GM18499 (cell line): ENCODE measurements around the gene CNFN.

Experiments used
- ATAC-seq: cut with Tn5 transposase; IDR thresholded peaks from one replicate; pipeline ENCODE4 v1.9.1; 2021; ENCODE audit warnings: moderate number of reproducible peaks; ENCODE audit not compliant: insufficient read depth, unreplicated experiment

CNFN gene

DNA sequence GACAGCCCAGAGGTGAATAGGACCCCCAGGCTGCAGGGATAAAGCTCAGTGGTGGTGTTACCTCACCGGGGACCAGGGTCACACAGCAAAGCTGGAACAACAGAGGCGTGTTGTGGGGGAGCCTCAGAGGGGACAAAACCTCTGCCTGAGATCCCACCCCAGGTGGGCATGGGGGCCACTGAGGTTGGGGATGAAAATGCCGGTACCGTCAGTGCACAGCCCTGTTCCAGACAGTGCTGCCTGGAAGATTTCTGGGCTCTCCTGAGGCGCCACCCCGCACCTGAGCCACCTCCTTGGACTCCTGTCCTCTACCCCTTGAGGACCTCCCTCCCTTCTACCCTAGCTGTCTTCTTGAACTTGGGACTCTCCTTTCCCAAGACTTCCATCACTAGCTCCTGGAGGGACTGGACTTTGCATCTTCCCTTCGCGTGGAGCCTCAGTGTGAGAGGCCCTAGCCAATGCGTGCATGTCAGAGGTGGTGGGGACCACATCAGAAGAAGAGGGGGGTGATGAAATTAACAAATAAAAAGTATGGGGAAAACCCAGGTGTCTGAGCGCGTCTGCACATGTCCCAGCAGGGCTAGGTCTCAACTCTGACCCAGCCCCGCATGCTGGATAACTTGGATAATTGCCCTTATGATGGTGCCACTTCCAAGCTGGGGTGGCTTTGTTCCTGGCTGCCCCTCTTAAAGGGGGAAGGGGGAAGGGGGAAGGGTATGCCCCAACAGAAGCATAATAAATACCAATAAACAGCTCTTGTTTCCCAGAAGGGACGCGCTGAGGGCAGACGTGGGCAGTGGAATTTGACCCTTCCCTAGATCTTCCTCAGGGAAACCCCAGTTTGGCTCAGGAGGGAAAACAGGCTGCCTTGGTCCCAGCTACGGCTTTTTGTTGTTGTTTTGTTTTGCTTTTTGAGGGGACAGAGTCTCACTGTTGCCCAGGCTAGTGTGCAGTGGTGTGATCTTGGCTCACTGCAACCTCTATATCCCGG is 11.6 kb downstream of the CNFN start:
- no peak for ATAC-seq

DNA sequence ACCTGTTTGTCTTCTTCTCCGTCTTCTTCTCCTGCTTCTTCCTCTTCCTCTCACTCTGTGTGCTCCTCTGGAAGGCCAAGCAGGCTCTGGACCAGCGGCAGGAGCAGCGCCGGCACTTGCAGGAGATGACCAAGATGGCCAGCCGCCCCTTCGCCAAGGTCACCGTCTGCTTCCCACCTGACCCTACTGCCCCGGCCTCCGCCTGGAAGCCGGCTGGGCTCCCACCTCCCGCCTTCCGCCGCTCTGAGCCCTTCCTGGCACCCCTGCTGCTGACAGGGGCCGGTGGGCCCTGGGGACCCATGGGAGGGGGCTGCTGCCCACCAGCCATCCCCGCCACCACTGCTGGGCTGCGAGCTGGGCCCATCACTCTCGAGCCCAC is 13.9 kb downstream of the CNFN start:
- no peak for ATAC-seq

DNA sequence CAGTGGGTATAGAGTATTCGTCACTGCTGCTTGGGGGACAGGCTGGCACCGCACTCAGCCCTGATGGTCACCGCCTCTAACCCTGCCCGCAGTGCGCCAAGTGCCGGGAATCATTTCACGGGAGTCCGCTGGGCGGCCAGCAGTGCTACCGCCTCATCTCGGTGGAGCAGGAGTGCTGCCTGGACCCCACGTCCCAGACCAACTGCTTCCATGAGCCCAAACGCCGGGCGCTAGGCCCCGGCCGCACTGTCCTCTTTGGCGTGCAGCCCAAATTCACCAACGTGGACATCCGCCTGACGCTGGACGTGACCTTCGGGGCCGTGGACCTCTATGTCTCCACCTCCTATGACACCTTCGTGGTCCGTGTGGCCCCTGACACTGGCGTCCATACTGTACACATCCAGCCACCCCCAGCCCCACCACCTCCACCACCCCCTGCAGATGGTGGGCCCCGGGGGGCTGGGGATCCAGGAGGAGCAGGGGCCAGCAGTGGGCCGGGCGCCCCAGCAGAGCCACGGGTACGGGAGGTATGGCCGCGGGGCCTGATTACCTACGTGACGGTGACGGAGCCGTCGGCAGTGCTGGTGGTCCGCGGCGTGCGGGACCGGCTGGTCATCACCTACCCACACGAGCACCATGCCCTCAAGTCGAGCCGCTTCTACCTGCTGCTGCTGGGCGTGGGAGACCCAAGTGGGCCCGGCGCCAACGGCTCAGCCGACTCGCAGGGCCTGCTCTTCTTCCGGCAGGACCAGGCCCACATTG is 14.5 kb downstream of the CNFN start:
- ATAC-seq: no peak

DNA sequence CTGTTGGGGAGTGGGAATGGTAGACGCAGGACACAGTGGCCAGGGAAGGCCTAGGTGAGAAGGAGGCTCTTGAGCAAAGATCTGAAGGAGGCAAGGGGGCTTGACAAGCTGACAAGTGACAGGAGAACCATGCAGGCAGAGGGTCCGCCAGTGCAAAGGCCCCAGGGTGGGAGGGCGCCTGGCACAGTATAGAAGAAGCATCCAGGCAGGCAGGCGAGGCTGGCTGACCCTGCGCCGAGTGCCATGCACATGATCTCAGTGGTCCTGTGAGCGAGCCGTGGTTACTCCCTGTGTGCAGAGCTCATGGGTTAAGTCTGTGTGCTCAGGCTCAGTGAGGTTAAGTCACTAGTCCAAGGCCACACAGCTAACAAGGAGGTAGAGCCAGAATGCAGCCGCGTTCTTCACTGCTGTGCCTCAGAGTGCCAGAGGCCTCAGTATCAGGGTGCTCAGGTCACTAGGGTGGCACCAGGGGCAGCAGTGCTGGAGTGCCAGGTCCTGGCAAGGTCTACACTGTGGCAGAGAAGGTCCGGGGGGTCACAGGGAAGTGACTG is 15.2 kb downstream of the CNFN start:
- no peak for ATAC-seq

DNA sequence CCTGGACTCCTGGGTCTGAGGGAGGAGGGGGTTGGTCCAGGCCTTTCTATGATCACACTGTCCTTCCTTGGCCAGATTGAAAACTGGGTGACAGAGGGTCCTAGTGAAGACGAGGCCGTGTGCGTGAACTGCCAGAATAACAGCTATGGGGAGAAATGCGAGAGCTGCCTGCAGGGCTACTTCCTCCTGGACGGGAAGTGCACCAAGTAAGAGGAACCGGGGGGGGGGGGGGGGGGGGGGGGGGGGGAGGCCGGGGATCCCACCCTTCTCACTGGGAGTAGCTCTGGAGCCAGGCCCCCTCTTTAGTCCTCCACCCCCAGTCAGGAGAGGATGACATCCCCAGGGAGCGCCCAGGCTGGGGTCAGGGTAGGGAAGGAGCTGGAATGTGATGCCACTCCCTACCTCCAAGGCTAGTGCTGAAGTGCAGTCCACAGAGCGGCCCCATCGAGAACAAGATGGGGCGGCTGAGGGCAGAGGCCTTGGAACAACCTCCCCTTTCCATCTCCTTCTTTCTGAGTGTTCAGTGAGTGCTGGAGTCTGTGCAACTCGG is 19.4 kb downstream of the CNFN start:
- ATAC-seq: no peak

DNA sequence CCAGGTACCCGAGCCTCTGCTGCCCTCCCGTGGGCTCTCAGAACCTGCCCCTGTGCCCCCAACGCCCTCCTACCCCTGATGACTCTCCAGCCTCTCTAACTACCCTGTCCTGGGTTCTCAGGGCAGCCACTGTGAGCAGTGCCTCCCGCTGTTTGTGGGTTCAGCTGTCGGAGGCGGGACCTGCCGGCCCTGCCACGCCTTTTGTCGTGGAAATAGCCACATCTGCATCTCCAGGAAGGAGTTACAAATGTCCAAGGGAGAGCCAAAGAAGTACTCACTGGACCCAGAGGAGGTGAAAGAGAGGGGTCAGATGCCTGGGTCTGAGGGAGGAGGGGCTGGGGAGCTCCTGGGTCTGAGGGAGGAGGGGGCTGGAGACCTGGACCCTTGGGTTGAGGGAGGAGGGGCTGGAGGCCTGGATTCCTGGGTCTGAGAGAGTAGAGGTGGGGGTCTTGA is 20.0 kb downstream of the CNFN start:
- no peak for ATAC-seq

DNA sequence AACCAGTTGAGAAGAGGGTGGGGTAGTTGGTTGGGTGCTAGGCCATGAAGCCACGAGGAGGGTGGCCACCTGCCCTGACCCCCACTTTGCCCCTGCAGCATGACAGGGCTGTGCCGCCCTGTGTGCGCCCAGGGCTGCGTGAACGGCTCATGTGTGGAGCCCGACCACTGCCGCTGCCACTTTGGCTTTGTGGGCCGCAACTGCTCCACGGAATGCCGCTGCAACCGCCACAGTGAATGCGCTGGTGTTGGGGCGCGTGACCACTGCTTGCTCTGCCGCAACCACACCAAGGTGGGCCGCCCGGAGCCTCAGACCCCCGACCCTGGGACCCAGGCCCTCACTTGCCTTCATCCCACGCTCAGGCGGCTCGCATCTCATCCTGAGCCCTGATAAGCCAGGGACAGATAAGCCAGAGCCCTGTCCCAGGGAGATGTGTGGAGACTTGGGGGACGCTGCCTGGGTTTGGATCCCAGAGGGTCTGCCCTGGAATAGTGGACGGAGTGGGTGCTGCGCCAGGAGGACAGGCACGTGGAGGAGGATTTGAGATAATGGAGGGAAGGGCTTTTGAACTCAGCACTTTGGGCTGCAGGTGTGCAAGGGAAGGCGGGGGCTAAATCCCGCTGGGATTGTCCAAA is 20.5 kb downstream of the CNFN start:
- ATAC-seq: no peak

DNA sequence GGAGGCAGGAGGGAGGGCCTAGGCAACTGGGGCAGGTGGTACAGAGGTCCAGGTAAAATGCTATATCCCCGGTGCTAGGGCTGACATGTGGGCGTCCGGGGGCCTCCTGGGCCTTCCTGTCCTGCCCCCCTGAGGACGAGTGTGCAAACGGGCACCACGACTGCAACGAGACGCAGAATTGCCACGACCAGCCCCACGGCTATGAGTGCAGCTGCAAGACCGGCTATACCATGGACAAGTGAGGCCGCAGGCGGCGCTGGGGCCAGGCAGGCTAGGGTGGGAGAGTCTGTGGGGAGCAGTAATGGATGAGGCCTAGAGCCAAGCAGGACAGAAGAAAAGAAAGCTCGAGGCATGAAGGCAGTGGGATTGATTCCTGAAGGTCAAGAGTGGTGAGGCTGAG is 21.3 kb downstream of the CNFN start:
- no peak for ATAC-seq

DNA sequence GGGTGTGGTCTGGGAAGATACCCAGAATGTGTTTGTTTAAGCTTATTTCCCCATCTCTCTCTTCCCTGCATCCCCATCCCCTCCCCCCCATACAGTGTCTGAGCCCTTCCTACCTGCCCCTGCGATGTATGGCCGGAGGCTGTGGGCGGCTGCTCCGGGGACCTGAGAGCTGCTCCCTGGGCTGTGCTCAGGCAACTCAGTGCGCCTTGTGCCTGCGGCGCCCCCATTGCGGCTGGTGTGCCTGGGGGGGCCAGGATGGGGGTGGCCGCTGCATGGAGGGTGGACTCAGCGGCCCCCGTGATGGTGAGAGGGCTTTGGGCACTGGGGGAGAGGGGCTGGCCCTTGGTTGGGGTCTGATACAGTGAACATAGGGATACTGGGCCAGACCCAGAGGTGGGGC is 21.7 kb downstream of the CNFN start:
- ATAC-seq: no peak

DNA sequence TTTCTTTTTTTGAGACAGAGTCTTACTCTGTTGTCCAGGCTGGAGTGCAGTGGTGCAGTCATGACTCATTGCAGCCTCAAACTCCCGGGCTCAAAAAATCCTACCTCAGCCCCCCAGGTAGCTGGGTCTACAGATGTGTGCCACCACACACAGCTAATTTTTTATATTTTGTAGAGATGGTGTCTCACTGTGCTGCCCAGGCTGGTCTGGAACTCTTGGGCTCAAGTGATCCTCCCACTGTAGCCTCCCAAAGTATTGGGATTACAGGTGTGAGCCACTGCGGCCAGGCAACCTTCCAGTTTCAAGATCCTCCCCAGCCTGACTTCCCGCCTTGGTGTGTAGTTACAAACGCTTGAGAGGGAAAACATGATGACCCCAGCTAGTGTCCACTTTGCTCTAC is 22.2 kb downstream of the CNFN start:
- ATAC-seq: no peak

DNA sequence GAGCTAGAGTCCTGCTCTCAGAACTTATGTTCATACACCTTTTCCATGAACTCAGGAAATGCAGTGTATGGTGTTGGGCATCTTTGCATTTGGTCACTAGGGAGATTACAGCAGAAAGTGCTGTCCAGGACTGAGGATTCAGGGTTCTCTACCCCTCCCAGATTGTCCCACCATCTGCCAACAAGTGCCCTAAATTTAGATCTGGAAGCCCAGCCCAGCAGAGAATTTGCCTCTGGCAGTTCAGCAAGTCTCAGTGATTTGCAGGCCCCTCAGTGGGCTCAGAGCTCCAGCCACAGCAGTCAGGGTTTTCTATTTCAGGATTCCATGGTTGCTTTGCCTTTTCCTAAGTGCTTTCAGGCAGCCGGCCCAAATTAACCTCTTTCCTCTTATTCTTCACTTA is 23.4 kb downstream of the CNFN start:
- no peak for ATAC-seq

DNA sequence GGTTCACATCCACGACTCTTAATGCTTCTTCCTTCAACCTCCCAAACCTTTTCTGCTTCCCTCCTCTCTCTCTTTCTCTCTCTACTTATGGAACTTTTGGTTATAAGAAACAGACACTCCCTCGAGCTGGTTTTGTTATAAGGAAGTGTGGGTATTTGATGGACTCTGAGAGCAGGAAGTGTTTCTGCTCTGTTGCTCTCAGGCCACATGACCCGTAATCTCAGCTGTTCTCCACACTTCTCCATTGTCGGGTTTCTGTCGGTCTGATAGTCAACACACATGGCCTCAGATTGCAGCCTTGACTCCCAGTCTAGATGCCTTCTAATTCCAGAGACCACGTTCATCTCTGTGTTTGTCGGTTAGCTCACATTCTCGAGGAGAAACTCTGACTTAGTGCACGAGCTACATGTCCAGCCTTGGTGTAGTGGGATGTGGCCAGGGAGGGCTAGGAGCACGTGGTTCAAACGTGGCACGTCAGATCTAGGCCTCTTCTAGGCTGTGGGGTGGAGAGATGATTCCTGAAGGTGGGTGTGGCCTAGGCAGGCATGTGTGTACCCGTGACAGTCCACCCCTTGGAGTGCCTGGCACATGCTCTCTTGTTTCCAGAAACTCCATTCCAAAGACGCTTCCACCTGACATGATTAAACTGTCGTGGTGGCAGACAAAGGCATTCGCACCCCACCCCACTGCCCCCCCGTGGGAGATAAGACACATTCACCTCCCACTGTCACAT is 26.3 kb downstream of the CNFN start:
- no peak for ATAC-seq

DNA sequence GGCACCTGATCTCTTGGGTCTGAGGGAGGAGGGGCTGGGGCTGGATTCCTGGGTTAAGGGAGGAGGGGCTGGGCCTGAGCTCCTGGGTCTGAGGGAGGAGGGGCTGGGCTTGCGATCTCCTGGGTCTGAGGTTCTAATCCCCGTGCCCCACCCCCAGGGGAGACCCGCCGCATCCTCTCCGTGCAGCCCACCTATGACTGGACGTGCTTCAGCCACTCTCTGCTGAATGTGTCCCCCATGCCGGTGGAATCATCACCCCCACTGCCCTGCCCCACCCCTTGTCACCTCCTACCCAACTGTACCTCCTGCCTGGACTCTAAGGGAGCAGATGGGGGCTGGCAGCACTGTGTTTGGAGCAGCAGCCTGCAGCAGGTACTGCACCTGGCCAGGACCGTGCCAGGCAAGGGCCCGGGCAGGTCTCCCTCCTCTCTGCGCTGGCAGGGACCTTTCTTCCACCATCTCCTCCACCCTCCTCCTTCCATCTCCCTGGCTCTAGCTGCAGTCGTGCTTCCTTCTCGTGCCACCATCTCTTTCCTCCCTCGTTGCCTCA is 27.1 kb downstream of the CNFN start:
- no peak for ATAC-seq

DNA sequence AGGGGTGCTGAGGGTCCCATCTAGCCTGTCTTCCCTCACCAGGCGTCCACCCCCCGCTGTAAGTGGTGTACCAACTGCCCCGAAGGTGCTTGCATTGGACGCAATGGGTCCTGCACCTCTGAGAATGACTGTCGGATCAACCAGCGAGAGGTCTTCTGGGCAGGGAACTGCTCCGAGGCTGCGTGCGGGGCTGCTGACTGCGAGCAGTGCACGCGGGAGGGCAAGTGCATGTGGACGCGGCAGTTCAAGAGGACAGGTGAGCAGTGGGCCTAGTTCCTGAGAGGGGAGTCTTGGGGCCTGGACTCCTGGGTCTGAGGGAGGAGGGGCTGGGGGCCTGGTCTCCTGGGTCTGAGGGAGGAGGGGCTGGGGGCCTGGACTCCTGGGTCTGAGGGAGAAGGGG is 27.8 kb downstream of the CNFN start:
- ATAC-seq: no peak

DNA sequence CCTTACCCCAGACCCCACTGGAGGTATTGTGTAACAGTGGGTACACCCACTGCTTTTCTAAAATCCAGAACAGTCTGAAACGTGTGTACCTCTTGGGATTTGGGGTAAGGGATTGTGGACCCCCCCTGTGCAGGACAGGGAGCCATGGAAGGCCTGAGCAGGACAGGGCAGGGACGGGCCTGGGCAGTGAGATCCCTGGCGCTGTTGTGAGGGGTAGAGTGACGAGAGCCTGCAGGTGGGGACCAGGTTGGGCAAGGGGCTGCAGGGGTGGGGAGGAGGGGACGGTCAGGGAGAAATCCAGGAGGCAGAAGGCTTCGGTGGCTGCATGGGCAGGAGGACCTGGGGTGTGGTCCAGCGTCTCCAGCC is 28.6 kb downstream of the CNFN start:
- ATAC-seq: no peak

DNA sequence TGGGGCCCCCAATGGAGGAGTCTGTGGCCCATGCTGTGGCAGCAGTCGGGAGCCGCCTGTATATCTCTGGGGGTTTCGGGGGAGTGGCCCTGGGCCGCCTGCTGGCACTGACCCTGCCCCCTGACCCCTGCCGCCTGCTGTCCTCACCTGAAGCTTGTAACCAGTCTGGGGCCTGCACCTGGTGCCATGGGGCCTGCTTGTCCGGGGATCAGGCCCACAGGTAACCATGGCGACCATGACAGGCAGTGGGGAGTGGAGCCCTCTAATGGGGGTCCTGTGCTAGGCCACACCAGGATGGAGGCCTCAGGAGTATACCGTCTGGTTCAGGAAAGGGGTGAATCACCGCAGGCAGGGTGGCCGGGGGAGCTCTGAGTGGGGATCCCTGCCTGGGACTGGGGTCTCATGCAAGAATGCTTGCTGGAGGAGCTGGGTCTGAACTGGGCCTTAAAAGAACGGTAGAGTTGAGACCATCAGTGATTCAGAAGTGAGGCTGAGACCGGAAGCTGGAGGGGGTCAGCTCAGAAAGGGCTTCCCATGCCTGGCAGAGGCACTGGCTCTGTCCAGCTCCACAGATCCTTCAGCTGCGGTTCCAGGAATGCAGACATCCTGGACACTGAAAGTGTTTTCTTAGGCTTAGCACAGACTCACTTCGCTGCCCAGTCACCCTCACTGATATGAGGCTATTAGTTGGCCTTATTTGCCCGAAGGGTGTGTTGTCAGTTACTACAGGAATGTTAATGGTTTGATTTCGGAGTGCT is 29.1 kb downstream of the CNFN start:
- no peak for ATAC-seq

DNA sequence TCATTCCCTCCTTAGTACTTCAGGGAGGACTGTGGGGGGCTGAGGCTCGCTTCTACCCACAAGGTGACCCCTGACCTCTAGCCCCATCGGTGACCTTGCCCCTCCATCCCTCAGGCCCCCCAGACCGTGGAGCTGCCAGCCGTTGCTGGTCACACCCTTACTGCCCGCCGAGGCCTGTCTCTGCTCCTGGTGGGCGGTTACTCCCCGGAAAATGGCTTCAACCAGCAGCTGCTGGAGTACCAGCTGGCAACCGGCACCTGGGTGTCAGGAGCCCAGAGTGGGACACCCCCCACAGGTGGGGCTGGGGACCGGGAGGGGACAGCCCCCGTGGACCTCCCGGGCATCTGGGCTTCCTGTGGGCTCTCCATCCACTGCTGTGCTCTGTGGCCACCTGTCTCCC is 32.8 kb downstream of the CNFN start:
- no peak for ATAC-seq

DNA sequence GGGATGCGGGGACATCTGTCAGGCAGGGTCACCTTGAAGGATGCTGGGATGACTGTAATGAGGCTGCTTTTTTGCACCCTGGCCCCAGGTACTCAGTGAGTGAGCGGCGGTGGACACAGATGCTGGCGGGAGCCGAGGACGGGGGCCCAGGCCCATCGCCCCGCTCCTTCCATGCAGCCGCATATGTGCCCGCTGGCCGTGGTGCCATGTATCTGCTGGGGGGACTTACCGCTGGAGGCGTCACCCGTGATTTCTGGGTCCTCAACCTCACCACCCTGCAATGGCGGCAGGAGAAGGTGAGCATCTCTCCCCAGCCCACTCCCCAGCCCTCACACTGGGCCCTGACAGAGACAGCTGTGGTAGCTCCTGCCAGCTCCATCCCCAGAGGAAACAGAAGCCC is 33.4 kb downstream of the CNFN start:
- ATAC-seq: no peak

DNA sequence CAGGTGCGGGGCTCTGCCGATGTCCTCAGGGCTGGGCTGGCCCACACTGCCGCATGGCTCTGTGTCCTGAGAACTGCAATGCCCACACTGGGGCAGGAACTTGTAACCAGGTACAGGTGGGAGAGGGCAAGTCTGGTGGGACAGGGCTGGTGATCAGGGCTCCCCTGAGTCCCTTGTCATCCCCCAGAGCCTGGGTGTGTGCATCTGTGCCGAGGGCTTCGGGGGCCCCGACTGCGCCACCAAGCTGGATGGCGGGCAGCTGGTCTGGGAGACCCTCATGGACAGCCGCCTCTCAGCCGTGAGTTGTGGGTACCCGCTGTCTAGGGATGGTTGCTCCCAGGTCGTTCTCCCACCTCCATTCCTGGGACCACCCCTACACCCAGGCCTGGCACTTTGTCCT is 34.2 kb downstream of the CNFN start:
- ATAC-seq: no peak
